ENCODE data around the gene CLDN8.

The CLDN8 gene

DNA sequence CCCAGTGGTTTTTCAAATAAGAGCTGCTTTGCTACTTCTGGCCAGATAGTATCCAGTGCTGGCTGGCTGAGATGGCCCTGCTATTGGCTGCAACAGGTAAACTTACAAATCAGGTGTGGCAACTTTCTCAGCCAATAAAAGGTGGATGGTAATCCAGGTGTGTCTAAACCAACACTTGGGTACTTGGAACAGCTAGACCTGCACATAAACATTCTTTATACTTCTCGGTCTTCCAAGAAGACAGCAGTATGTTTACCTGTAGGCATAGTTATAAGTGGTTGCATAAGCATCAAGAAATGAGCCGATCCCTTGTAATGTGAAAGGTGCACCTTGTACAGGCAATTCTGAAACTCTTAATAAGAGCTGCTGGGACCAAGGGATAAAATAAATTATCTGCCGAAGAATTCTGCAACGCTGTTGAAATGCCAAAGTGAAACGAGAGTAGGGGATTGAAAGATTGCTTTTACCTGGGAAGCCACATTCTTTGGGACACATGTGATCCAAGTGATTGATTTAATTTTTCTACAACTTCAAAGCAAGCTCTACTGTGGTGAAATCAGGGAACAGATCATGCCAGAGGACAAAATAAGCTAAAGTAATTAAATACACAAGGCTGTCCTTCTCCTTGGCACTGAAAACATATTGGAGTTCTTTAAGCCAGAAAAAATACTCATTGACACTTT lies at the start of gene CLDN8:
CLDN8 (minus strand) TSS at position 57 of the 683 bp plus-strand sequence. CDS start 172 bp downstream, outside the sequence.
- no peak for DNase-seq (ENCODE audit: low read depth in 2 of 2)

DNA sequence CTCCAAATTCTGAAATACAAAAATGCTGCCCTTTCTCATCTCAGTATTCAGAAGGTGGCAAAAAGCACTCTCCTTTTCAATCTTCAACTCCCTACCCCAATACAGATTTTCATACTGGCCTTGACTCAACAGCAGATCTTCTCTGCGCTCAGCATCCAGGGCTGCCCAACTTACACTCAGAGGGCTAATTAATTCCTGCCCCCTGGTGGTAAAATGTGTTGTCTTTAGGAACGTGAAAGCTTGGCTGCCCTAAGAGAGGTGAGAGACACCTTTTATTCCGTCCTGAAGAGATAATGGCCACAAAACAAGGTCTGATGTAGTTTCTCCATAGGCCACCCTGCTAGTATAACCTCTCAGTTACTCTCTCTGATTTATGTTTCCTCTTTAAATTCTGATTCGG lies 41.9 kb upstream of the CLDN8 start:
- DNase-seq (ENCODE audit: low read depth in 2 of 2), result no peak

DNA sequence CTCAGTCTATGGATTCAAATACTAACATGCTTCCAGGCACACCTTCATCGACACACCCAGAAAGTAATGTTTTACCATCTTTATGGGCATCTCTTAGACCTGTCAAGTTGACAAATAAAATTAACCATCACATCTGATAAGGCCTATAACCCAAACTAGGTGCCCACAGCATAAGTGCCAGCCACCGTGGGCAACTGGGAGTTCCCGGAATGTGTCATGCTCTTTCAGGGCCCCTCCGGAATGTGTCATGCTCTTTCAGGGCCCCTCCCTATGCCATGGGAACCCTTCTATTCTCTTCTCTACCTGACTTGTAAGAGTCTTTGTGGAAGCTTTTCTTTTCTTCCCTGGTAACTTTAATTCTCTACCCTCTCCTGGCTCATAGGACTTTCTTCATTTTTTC lies 40.2 kb upstream of the CLDN8 start:
- no peak for DNase-seq (ENCODE audit: low read depth in 2 of 2)

DNA sequence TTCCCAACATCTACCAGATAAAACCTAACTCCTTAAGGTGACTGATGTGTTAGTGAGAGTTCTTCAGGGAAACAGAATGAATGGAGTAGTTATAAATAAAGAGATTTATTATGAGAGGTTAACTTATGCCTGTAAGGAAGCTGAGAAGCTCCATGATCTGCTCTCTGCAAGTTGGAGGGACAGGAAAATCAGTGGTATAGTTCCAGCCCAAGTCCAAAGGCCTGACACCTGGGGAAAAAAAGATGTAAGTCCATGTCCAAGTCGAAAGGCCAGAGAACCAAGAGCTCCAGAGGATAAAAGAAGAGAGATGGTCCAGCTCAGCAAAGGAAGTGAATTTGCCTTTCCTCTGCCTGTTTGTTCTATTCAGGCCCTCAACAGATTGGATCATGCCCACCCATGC lies 39.8 kb upstream of the CLDN8 start:
- no peak for DNase-seq (ENCODE audit: low read depth in 2 of 2)

DNA sequence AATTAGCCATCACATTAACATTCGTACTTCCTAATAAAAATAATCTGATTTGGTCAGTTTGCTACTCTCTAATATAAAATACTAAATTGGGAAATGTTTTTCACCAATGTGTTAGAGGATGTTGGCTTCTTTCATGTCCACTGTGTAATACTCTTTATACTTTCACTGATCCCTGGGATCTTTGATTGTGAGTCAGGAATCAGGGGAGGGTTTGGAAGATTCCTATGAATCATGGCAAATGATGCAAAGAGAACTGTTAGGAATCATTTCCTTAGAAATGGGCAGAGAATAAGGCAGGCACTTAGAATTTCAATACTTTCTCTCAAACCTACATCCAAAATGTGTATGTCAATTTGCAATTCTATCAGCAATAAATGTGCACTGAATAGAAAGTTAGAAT lies 35.9 kb upstream of the CLDN8 start:
- DNase-seq (ENCODE audit: low read depth in 2 of 2), result no peak

DNA sequence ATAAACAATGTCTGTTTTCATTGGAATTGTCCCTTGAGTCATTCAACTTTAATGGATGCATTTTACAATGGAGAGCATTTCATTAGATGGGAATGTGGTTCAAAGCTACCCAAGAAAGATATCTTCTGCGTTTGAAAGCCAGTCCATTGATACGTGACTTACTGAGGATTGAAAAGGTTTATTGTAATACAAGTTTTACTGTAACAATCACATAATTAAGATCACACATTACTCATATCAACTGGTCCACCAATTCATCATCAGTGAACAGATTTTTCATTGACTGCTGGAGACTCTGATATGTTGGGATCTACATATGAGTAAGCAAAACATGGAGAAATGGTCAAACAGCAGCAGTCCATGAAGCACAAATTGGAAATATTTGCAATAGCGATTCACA lies 34.0 kb upstream of the CLDN8 start:
- DNase-seq (ENCODE audit: low read depth in 2 of 2), result no peak

DNA sequence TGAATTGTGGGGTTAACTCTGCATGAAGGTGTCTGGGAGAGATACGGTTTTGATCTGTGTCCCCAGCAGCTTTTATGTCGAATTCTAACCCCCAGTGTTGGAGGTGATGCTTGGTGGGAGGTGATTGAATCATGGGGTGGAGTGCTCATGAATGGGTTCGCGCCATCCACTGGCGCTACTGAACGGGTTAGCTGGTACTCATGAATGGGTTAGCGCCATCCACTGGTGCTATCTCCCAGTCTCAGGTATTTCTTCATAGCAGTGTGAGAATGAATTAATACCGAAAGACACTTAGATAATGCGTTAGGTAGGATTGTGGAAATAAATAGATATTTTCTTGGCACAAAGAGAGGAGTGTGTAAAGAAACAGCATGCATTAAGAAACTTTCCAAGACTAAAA lies 32.9 kb upstream of the CLDN8 start:
- no peak for DNase-seq (ENCODE audit: low read depth in 2 of 2)

DNA sequence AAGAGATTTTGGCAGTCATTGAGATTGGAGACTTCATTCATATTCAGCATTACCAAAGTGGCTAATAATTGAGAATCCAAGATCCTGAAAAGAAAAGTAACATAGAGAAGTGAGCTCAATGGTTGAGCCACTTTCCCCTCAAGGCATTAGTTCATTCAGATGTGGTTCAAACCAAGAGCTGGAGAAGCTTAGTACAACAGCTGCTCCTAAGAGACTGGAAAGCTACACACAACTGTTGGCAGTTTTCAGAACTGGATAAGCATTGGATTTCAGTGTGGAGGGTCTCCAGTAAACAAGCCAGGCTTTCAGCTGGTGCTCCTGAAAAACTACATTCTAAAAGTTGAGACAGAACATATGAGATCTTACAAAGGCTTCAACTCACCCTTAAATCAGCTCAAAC lies 29.2 kb upstream of the CLDN8 start:
- DNase-seq (ENCODE audit: low read depth in 2 of 2), result no peak

DNA sequence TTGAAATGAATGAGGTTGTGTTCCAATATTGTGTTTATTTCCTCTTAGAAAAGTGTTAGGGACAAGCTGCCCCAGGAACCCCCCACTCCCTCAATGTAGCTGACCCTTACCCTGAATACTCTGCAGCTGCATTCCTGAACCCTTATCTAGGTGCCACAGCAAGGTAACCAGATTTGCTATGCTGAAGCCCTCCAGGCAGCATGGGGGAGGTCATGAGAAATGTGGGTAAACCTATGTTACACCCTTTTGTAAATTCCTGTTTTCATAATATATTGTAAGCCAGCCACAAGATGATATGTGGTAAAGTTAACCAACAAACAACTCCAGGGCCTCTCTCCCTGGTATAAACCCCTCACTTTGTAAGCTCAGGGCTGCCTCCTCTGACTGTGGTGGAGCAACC lies 27.8 kb upstream of the CLDN8 start:
- no peak for DNase-seq (ENCODE audit: low read depth in 2 of 2)

DNA sequence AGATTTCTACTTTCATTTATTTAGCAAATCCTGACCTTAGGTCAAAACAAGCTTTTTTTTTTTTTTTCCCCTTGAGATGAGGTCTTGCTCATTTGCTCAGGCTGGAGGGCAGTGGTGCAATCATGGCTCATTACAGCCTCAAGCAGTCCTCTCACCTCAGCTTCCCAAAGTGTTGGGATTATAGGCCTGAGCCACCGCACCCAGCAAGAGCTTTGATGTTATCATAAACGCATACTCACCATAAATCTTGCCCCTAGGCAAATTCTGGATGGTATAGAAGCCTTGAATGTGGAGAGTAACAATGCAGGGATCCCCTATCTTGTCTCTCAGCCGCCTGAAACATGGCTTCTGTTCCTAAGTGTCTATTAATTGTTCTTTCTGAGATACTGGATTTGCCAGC lies 24.8 kb upstream of the CLDN8 start:
- no peak for DNase-seq (ENCODE audit: low read depth in 2 of 2)

DNA sequence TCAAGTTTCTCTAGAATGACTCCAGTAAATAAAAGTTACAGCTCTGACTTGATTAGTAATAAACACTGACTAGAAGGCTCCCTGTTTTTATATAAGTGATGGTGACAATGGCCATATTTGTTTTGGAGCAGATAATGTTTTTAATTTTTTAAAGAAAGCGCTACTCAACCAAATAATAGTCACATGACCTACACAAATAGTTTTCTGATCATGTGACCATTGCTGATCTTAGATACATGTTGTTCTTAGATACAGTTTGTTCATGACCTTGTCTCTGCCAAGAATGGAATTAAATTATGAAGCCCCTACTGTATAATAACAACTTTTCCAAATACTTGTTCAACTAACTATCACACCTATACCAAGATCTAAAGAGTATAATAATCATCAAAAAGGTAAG lies 22.3 kb upstream of the CLDN8 start:
- DNase-seq (ENCODE audit: low read depth in 2 of 2), result no peak

DNA sequence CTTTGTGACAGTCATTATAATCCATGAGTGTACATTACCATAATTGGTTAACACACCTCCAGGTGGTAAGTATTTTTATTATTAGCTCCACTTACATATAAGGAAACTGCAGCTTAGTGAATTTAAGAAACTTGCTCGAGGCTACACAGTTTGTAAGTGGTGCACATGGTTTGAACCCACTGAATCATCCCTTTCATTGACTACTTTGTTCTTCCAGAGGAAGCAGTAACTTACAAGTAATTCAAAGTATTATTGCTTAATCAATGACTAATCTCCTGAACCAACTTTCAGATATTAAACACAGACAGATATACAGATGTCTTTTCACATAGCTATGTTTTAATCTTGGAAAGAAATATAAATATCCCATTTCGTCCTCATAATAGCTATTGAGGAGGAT lies 18.7 kb upstream of the CLDN8 start:
- DNase-seq (ENCODE audit: low read depth in 2 of 2), result no peak

DNA sequence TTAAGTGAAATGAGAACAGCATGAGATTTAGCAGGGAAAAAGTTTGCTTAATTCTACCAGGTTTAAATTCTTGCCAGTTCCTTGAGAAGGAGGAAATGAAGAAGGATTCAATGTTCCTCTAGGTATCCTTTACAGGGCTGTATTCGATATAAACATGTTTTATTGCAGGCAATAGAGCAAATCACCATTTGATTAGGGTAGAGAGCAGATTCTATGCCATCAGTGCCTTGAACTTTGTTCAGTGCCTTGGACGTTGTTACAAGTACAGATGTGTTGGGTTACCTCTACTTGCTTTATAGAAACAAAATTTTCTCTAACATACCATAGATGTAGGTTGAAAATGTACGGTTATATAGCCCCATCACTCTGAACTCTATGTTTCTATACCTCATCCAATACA lies 18.2 kb upstream of the CLDN8 start:
- no peak for DNase-seq (ENCODE audit: low read depth in 2 of 2)

DNA sequence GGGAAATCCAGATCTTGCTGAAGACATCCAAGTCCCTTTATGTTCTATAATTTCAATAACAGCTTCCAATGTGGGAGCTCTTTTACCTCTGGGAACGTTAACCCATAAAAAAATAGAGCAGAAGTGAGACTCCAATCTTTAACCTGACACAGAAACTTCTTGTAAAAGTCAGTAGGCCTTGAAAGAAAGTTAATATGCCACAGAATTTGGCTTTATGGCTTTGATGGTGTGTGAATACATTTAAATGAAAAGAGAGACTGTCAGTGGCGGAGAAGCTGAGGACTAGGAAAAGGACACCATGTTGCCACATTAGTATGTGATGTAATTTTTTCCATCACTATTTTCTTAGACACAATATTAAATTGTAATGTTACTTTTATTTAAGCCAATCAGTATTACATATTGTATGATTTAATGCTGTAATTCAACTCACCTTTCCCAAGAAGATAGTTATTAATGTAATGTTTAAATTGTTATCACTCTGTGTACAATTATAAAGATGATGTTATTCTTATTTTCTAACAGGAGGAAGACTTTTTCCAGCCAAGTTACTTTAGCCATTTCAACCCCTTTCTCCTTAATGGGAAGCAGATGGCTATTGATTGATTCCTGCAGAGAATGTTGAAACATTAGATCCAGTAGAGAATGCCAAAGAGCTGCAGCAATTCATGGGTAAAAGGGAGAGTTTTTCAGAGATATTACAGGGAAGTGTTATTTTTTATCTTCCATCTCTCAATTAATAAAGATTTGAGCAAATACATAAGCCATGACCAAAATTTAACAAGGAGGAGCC lies 17.5 kb upstream of the CLDN8 start:
- no peak for DNase-seq (ENCODE audit: low read depth in 2 of 2)

DNA sequence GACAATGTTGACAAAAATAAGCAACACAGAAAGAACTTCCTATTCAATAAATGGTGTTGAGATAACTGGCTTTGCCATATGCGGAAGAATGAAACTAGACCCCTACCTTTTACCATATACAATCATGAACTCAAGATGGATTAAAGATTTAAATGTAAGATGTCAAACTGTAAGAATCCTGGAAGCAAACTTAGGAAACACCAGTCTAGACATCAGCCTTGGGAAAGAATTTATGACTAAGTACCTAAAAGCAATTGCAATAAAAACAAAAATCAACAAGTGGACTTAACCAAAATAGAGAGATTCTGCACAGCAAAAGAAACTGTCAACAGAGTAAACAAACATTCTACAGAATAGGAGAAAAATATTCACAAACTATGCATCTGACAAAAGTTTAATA lies 16.1 kb upstream of the CLDN8 start:
- no peak for DNase-seq (ENCODE audit: low read depth in 2 of 2)

DNA sequence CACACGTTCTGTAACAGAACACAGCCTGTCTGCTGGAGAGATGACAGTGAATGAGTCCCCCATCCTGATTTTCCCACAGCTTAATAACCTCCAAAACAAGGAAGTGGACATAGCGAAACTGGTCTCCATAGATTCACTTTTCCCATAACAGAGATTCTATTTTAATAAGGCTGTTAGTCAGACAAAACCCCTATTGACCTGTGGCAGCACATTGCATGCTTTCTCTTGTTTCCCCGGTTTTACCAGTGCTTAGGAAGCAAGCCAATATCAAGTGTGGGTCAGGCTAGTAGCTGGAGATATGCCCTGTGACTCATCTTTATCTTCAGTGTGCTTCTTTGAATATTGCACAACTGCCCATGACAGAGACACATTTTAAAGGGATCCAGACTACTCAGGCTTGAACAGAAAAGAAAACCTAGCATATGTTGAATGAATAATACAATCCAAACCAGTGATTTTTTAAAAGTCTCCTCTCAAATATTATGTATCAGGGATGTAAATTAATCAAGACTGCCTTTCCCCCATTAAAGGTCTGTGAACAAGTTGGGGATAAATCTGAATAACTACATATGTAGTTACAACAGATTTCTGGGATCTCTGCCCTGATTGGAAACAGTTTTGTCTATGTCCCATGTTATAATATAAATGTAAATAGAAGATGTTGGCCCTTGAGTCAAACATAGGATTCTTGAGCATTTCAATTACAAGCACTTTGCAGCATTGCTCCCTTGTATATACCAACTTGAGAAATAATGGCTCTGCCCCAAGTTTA lies 11.9 kb upstream of the CLDN8 start:
- no peak for DNase-seq (ENCODE audit: low read depth in 2 of 2)

DNA sequence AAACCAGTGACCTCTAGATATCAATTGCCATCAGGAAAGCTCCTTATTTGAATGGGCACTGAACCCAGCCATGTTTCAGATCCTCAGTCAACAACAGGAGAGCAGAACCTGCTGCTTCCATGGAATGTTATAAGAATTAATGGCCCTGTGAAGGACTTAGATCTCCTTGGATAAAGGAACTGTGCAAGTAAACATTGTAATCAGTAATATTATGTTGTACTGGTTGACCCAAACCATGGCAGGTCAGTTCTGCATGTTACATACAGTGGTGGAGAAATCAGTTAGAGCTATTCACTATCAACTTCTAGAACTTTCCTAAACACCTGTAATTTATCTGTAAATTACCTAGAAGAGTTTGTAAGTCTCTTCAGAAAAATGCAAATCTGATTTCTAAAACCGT lies 11.2 kb upstream of the CLDN8 start:
- no peak for DNase-seq (ENCODE audit: low read depth in 2 of 2)

DNA sequence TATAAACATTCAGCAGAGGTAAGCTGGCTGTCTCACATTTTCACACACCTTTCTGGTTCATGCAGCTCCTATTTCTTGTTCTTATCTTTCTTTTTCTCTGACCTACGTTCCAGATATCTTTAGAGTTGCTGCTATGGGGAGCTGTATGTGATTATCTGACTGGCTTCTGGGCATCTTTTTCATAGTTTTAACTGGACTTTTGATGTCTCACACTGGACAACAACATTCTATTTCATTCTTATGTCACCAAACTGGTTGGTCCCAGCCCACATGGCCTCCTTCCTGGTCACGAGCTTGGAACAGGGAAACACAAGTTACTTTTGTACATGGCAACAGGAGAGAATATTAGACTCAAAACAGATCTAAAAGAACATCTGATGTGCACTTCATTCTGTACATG lies 7.7 kb upstream of the CLDN8 start:
- no peak for DNase-seq (ENCODE audit: low read depth in 2 of 2)

DNA sequence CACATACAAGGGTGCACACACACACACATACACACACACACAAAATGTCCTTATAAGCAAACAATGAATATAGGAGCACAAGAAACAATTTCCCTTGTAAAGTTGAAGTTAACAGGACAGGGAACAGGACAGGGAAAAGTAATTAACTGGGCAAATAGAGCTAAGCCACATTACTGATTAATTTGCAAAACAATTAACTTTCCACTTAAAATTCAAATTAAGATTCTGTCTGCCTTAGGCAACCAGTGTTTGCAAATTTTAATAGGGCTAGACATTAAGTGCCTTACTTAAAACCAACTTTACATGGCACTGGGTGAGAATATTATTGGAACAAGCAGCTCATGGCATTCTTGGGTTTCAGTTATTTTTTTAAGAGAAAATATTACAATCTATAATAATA lies 6.8 kb upstream of the CLDN8 start:
- DNase-seq (ENCODE audit: low read depth in 2 of 2), result no peak

DNA sequence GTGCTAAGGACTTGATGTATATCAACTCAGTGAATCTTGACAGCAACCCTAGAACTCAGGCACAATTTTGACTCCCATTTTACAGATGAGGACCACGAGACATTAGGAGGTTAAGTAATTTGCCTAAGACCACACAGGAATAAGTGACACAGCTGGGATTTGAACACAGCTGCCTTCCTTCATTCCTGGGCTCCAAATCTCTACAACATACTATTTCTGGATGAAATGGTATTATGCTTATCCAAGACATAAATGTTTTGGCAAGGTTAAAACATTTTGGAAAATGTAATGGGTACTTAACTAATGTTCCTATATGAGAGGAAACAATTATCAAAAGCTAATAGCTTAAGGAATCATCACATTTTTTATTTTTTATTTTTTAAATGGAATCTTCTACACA lies 4.8 kb downstream of the CLDN8 start:
- no peak for DNase-seq (ENCODE audit: low read depth in 2 of 2)

DNA sequence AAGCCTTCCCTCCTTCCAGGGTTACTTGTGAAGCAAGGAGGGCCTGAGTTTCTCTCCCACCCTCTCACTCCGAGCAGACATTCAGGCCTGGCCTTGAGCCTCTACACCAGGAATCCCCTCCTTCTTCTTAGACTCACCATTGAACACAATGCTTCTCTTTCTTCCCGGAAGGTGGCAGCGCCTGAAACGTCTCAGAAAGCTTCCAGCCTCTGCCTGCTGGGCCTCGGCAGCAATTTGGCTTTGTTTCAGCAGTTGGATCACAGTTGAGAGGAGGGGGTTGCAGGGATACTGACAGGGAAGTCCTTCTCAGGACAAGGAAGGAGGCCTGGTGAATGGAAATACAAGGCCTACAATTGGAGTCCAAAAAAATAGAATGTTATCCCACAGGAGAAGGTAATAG lies 6.3 kb downstream of the CLDN8 start:
- no peak for DNase-seq (ENCODE audit: low read depth in 2 of 2)

DNA sequence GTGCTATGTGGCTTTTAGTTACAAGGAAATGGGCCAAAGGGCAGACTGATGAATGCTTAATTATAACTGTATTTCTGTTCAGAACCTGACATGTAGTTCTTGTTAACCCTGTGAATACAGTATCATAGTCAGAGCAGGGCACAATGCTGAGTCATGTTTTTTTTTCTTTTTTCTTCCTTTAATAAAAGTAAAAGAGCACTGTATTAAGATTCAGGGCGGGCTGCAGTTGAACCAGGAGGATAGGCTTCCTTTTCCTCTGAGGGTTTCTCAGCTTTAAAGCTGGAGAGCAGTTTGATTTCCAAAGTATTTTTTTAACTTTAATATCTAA lies 8.7 kb downstream of the CLDN8 start:
- no peak for DNase-seq (ENCODE audit: low read depth in 2 of 2)

All from stimulated activated CD8-positive, alpha-beta memory T cell treated with anti-CD3 and anti-CD28 coated beads, Interleukin-15, amount 100 ng/mL, for 4 hours (primary cell).